Gastroesophageal sphincter (tissue), 3 donors: ENCODE data around the gene IQCC.

Experiments used
- POLR2A ChIP-seq, 2 donors: fragments of 450-650 bp; IDR thresholded peaks; one replicate each; pipeline ENCODE4 v1.6.1; 2017; ENCODE audit warnings: antibody characterized with exemption in 2 of 2, mild to moderate bottlenecking in 2 of 2, moderate library complexity in 1 of 2
- TF ChIP-seq, protein P1 (sequence below), 4 experiments: fragments of 200-600 bp in 2 of 4; fragments of 450-650 bp in 2 of 4; sonication (generic) in 1 of 4; IDR thresholded peaks; one replicate each; pipeline ENCODE4 v1.5.1; 2017 to 2019; ENCODE audit warnings: antibody characterized with exemption in 4 of 4, mild to moderate bottlenecking in 2 of 4, moderate library complexity in 2 of 4

DNA sequence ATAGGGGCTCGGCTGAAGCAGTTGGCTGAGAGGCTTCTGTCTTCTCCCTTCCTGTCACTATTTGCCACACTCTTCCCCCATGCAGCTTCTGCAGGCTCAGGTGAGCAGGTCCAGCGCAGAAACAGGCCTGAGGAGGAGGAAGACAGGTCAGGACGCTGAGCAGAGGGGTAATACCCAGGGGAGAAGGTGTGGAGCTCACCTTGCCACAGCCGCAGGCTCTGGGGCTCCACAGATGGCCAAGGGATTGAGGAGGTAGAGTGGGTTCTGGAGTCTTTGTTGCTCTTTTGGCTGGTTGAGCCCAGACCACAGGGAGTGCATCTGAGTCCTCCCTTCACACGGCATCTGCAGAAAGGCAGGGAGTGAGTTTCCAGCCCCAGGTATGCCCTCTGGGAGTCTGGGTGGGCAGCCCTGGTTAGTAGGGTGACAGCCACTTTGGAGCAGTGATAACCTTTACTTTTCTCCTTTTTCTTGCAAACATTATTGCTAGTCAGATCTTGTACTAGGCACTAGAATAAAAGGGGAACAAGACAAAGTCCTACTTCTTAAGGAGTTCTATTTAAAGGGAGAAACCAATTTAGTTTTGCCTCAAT, 26.5 kb downstream of the IQCC start:
- no peak for TF ChIP-seq POLR2A (IDR thresholded peaks at IDR 0.05)
- TF ChIP-seq, protein P1, sequence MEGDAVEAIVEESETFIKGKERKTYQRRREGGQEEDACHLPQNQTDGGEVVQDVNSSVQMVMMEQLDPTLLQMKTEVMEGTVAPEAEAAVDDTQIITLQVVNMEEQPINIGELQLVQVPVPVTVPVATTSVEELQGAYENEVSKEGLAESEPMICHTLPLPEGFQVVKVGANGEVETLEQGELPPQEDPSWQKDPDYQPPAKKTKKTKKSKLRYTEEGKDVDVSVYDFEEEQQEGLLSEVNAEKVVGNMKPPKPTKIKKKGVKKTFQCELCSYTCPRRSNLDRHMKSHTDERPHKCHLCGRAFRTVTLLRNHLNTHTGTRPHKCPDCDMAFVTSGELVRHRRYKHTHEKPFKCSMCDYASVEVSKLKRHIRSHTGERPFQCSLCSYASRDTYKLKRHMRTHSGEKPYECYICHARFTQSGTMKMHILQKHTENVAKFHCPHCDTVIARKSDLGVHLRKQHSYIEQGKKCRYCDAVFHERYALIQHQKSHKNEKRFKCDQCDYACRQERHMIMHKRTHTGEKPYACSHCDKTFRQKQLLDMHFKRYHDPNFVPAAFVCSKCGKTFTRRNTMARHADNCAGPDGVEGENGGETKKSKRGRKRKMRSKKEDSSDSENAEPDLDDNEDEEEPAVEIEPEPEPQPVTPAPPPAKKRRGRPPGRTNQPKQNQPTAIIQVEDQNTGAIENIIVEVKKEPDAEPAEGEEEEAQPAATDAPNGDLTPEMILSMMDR (IDR thresholded peaks at IDR 0.05), result no peak
